Renal cortex interstitium (tissue), 11 donors: ENCODE data around the gene EHBP1L1. TPM values are rescaled to one million over a fixed set of nuclear protein-coding genes. Genes with fewer than 3 reads are reported as not detected.
"Not testable (repeated sequence)": the region's sequence is repeated elsewhere in the genome, so short reads cannot be mapped to it uniquely, and the experiment has no call there.

Experiments used
- DNase-seq, 11 donors: peaks; one replicate each; pipeline ENCODE4 v3.0.0-alpha.2; 2013; ENCODE audit warnings: low read depth in 9 of 11, low spot score in 4 of 11; ENCODE audit errors: extremely low read depth in 1 of 11
- polyA plus RNA-seq, 3 donors: library from polyadenylated mRNA; unstranded; fragments of 120-200 nt; gene quantifications; one replicate each; pipeline ENCODE4 v1.2.1, GENCODE V29; 2013; ENCODE audit not compliant: insufficient read length in 3 of 3

The EHBP1L1 gene
- polyA plus RNA-seq, 3 donors = 13.2 to 21.1 (median 13.4) TPM

DNA sequence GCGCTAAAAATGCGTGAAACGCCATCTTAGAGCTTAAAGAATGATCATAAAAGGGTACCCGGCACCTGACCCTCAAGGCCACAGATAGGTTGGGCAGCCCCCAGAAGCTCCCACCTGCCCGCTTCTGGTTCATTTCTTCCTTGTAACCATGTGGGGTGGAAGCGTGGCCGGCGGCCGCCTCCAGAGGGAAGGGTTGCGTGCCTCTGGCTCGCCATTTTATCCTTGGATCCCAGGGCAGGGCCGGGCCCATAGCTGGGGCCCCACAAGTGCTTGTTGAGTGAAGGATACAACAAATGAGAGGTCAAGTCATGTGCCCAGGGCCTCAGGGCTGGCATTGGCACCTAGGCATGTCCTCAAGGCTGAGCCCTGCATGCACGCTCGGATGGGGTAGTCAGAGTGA, 45.6 kb downstream of the EHBP1L1 start:
- no peak for DNase-seq

DNA sequence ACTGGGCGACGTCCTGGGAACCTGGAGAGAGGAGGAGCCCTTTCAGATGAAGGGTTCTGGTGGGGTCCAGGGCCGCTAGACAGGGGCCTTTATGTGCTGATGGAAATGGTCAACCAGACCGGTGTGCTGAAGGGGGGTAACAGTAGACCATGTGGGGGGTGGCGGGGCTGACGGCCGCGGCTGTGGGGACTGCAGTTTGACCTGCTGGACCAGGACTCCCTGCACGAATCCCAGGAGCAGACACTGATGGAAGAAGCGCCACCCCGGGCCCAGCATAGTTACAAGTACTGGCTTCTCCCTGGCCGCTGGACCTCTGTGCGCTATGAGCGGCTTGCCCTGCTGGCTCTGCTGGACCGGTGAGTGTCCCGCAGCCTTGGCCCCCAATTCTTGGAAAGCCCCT, 46.2 kb downstream of the EHBP1L1 start:
- DNase-seq = no peak

- DNase-seq = no peak
Observed at GRCh38 chr11:65623177-65623576, 47.3 kb downstream of the EHBP1L1 start.

- no peak for DNase-seq
Observed at GRCh38 chr11:65623852-65624616, 48.2 kb downstream of the EHBP1L1 start.

DNA sequence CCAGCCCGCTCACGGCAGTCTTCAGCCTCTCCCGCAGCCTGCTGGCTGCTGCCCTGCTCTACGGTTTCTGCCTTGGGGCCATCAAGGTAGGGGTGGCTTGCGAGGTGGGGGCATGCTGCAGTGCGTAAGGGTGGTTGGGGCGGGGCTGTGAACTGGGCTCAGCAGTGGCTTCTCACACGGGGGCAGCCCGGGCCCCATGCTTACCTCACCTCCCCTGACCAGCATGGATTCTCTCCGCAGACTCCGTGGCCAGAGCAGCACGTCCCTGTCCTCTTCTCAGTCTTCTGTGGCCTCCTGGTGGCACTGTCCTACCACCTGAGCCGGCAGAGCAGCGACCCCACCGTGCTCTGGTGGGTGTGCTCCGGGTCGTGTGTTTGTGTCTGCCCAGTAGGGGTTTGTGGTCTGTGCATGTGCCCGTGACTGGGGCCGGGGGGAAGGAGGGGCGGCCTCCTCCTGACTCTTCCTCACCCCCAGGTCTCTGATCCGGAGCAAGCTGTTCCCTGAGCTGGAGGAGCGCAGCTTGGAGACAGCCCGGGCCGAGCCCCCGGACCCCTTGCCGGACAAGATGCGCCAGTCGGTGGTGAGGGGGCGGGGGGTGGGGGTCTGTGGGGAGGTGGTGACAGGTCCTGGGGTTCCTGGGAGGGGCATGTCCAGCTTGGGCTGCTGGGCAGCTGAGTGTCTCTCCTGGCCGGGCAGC, 49.2 kb downstream of the EHBP1L1 start:
- no peak for DNase-seq

- DNase-seq = no peak
Observed at GRCh38 chr11:65625628-65626342, 49.9 kb downstream of the EHBP1L1 start.

DNA sequence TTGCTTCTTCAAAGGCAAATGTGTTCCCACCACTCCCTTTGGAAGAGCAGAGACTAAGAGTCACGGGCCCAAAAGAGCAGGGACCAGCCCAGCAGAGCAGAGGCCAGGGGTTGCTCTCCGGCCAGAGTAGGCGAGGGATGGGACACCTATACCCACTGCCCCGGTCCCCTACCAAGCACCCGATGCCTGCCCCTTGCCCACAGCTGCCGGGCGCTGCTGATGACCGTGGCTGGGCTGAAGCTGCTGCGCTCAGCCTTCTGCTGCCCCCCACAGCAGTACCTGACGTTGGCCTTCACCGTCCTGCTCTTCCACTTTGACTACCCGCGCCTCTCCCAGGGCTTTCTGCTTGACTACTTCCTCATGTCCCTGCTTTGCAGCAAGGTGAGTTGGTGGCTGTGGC, 51.3 kb downstream of the EHBP1L1 start:
- DNase-seq = no peak

- DNase-seq = no peak
Observed at GRCh38 chr11:65629579-65629978, 53.7 kb downstream of the EHBP1L1 start.

- no peak for DNase-seq
Observed at GRCh38 chr11:65630215-65630614, 54.4 kb downstream of the EHBP1L1 start.

- DNase-seq = no peak
Observed at GRCh38 chr11:65633390-65634108, 57.7 kb downstream of the EHBP1L1 start.

- DNase-seq = no peak
Observed at GRCh38 chr11:65634109-65634436, 58.2 kb downstream of the EHBP1L1 start.

- DNase-seq = no peak
Observed at GRCh38 chr11:65634440-65634839, 58.6 kb downstream of the EHBP1L1 start.

- no peak for DNase-seq
Observed at GRCh38 chr11:65634905-65635731, 59.3 kb downstream of the EHBP1L1 start.

DNA sequence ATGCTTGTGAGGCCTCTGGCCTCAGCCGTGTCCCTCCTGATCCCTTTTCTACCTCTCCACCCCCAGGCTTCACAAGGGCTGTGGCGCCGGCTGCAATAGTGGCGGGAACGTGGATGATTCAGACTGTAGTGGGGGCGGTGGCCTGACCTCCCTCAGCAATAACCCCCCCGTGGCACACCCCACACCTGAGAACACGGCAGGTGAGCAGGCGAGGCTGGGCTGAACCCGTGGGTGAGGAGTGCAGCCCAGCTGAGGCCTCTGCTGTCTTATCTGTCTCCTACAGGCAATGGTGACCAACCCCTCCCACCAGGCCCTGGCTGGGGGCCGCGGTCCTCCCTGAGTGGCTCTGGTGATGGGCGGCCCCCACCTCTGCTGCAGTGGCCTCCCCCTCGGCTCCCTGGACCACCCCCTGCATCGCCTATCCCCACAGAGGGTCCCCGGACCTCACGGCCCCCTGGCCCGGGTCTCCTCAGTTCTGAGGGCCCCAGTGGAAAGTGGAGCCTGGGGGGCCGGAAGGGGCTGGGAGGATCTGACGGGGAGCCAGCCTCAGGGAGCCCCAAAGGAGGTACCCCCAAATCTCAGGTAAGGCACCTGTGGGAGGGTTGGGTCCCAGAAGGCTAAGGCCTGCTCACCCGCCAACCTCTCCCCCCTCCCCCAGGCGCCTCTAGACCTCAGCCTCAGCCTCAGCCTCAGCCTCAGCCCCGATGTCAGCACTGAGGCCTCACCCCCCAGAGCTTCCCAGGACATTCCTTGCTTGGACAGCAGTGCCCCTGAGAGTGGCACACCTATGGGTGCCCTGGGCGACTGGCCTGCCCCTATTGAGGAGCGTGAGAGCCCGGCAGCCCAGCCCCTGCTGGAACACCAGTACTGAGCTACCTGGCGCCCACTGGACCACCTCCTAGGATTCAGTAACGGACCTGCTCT, 60.5 kb downstream of the EHBP1L1 start:
- no peak for DNase-seq

DNA sequence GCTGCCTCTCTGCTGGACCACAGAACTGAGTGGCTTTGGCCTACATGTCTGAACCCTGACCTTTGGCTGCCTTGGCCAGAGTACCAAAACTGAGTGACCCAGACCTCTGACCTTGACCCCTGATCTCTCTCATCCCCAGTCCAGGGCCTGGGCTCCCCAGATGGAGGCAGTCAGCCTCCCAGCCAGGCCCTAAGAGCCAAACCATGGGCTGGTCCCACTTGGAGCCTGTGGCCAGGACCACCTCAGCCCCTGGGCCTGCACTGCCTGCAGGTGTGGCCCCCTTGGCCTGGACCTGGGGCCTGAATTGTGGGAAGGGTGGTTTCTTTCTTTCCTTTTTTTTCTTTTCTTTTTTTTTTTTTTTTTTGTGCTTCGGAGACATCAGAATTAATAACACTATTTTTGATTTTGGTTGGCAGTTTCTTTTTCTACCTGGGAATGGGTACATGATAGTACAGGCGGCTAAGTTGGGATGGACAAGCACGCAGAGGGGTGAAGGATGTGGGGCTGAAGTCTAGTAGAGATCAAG, 61.2 kb downstream of the EHBP1L1 start:
- DNase-seq = no peak

- DNase-seq = peak in 5 of 11 donors; percentile 65 to 79 (median 73)
Observed at GRCh38 chr11:65637794-65638419, 62.1 kb downstream of the EHBP1L1 start, which contains the start of gene SIPA1. SIPA1 (plus strand) TSS chr11:65638101; CDS start chr11:65640922, 2,821 bp downstream.

DNA sequence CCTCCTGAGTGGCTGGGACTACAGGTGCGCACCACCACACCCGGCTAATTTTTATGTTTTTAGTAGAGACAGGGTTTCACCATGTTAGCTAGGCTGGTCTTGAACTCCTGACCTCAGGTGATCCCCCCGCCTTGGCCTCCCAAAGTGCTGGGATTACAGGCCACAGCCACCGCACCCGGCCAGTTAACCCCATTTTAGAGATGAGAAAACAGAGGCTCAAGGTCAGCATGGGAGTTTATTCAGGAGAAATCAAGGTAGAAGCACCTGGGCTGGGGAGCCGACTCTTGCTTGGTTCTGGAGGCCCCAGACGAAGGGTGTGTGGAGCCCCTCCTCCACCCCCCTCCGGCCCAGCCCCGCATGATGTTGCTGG, 63.4 kb downstream of the EHBP1L1 start:
- not testable (repeated sequence) for DNase-seq
